Hepatocyte (in vitro differentiated cells): ENCODE measurements around the gene RPL27A. TPM values are rescaled to one million over a fixed set of nuclear protein-coding genes. Genes with fewer than 3 reads are reported as not detected.

Experiments
- DNase-seq: peaks from one replicate; pipeline ENCODE4 v3.0.0-alpha.2; 2016; ENCODE audit warnings: low spot score
- H2AFZ ChIP-seq: fragments of 200-600 bp; sonication (generic); 2 replicates; pipeline ENCODE4 v1.6.0; 2016; ENCODE audit warnings: antibody characterized with exemption, mild to moderate bottlenecking
- H3K27ac ChIP-seq: fragments of 200-600 bp; sonication (generic); 2 replicates; pipeline ENCODE4 v1.5.1; 2016; ENCODE audit warnings: mild to moderate bottlenecking
- H3K27me3 ChIP-seq: fragments of 200-600 bp; sonication (generic); 2 replicates; pipeline ENCODE4 v1.6.1; 2016
- H3K36me3 ChIP-seq: fragments of 200-600 bp; sonication (generic); replicated peaks from 2 replicates; pipeline ENCODE4 v1.5.1; 2016; ENCODE audit warnings: low read depth; ENCODE audit not compliant: insufficient read depth
- H3K4me1 ChIP-seq: fragments of 200-600 bp; sonication (generic); 2 replicates; pipeline ENCODE4 v1.5.1; 2016; ENCODE audit warnings: mild to moderate bottlenecking, moderate library complexity; ENCODE audit not compliant: insufficient read depth
- H3K4me2 ChIP-seq: fragments of 200-600 bp; sonication (generic); 2 replicates; pipeline ENCODE4 v1.6.0; 2016
- H3K4me3 ChIP-seq: fragments of 200-600 bp; sonication (generic); 2 replicates; pipeline ENCODE4 v1.5.1; 2016; ENCODE audit warnings: mild to moderate bottlenecking
- H3K79me2 ChIP-seq: fragments of 200-600 bp; sonication (generic); 2 replicates; pipeline ENCODE4 v1.6.0; 2017; ENCODE audit warnings: mild to moderate bottlenecking
- H3K9me2 ChIP-seq: fragments of 200-600 bp; sonication (generic); replicated peaks from 2 replicates; pipeline ENCODE4 v1.6.0; 2017; ENCODE audit warnings: mild to moderate bottlenecking; ENCODE audit not compliant: insufficient read depth
- H3K9me3 ChIP-seq: fragments of 200-600 bp; sonication (generic); 2 replicates; pipeline ENCODE4 v1.5.1; 2016; ENCODE audit warnings: low read depth, mild to moderate bottlenecking
- H4K20me1 ChIP-seq: fragments of 200-600 bp; sonication (generic); 2 replicates; pipeline ENCODE4 v1.6.0; 2016; ENCODE audit warnings: mild to moderate bottlenecking; ENCODE audit not compliant: insufficient read depth, poor library complexity, severe bottlenecking
- CTCF ChIP-seq: fragments of 200-600 bp; sonication (generic); IDR thresholded peaks from 2 replicates; pipeline ENCODE4 v1.5.1; 2016; ENCODE audit warnings: antibody characterized with exemption, mild to moderate bottlenecking; ENCODE audit not compliant: poor library complexity
- EZH2 ChIP-seq: fragments of 200-600 bp; sonication (generic); IDR thresholded peaks from 2 replicates; pipeline ENCODE4 v1.6.1; 2016; ENCODE audit warnings: antibody characterized with exemption, mild to moderate bottlenecking, borderline replicate concordance
- EZH2phosphoT487 ChIP-seq: fragments of 200-600 bp; sonication (generic); IDR thresholded peaks from one replicate; pipeline ENCODE4 v1.6.1; 2018; ENCODE audit warnings: antibody characterized with exemption, mild to moderate bottlenecking, low read depth, moderate library complexity; ENCODE audit not compliant: unreplicated experiment, severe bottlenecking
- WGBS: methylation state at CpG from one replicate; pipeline ENCODE4 v1.1.6; 2016; ENCODE audit warnings: low lambda C conversion rate; ENCODE audit errors: missing lambda C conversion rate; 5-methylcytosine and 5-hydroxymethylcytosine counted together
- polyA plus RNA-seq: library from polyadenylated mRNA; unstranded; fragments of >200 nt; fragmentation: Nextera tagmentation; extraction: Ambion mirVana; gene quantifications from 2 replicates; pipeline ENCODE4 v1.2.1, GENCODE V29; 2016
- total RNA-seq: library from RNA; depleted of rRNA; stranded (reverse); fragments of >200 nt; gene quantifications from 2 replicates; pipeline ENCODE4 v1.2.3, GENCODE V29; 2014

RPL27A gene
- total and polyA plus RNA-seq, 2 experiments from 2014 or later, result 803 to 818 TPM

- peaks cover 4% of the 10 kb centered on the region for H3K4me1 ChIP-seq
- peaks cover 3% of the 10 kb centered on the region for H3K79me2 ChIP-seq
- H3K27ac ChIP-seq, result no peak overlapping the region
- no peaks in the 10 kb centered on the region for H4K20me1 ChIP-seq
- no peaks in the 10 kb centered on the region for H3K9me2 ChIP-seq
- no peak overlapping the region for H2AFZ ChIP-seq
- H3K4me2 ChIP-seq, result no peak overlapping the region
- no peaks in the 10 kb centered on the region for H3K9me3 ChIP-seq
- H3K4me3 ChIP-seq, result no peak overlapping the region
- no peaks in the 10 kb centered on the region for H3K36me3 ChIP-seq
- no peaks in the 10 kb centered on the region for H3K27me3 ChIP-seq
- DNase-seq, result no peak
- WGBS, result 76% methylated on average over 1 of the region's 1 CpG
- TF ChIP-seq EZH2phosphoT487, result no peak
- TF ChIP-seq CTCF, result no peak
- no peak for TF ChIP-seq EZH2
Measured at GRCh38 chr11:8676458-8676857, 6.1 kb upstream of the RPL27A start.

- Histone ChIP-seq H3K9me2 (no peaks in the 10 kb centered on the region), H3K36me3 (no peaks in the 10 kb centered on the region), H3K27ac (peak overlapping the region; percentile 81), H3K27me3 (no peaks in the 10 kb centered on the region), H3K4me1 (peaks cover 3% of the 10 kb centered on the region), H3K4me2 (no peak overlapping the region), H3K79me2 (peaks cover 23% of the 10 kb centered on the region), H4K20me1 (no peaks in the 10 kb centered on the region), H3K4me3 (no peak overlapping the region), H3K9me3 (no peaks in the 10 kb centered on the region), H2AFZ (no peak overlapping the region)
- no peak for TF ChIP-seq CTCF
- TF ChIP-seq EZH2, result no peak
- no peak for TF ChIP-seq EZH2phosphoT487
- 90% methylated on average over 1 of the region's 1 CpG for WGBS
- peak; percentile 28 for DNase-seq
Measured at GRCh38 chr11:8679006-8679405, 3.6 kb upstream of the RPL27A start.

- TF ChIP-seq EZH2phosphoT487, result no peak
- no peak for TF ChIP-seq CTCF
- no peak for TF ChIP-seq EZH2
- Histone ChIP-seq H3K79me2 (peaks cover 36% of the 10 kb centered on the region), H4K20me1 (peaks cover 5% of the 10 kb centered on the region), H2AFZ (peak overlapping the region; percentile 68), H3K27ac (peak overlapping the region; percentile 98), H3K9me2 (no peaks in the 10 kb centered on the region), H3K4me2 (peak overlapping the region; percentile 89), H3K4me3 (peak overlapping the region; percentile 74), H3K4me1 (peaks cover 9% of the 10 kb centered on the region), H3K27me3 (no peaks in the 10 kb centered on the region), H3K36me3 (no peaks in the 10 kb centered on the region), H3K9me3 (no peaks in the 10 kb centered on the region)
- no peak for DNase-seq
- WGBS, result 35% methylated on average over 14 of the region's 14 CpGs
Measured at GRCh38 chr11:8681837-8682302, 722 bp upstream of the RPL27A start.
